Breast epithelium (tissue), 3 donors: ENCODE measurements around the gene RTBDN.

Source experiments
- CTCF ChIP-seq, 3 donors: fragments of 450-650 bp; IDR thresholded peaks; one replicate each; pipeline ENCODE4 v1.5.1; 2016 to 2017; ENCODE audit warnings: antibody characterized with exemption in 3 of 3, mild to moderate bottlenecking in 3 of 3, moderate library complexity in 3 of 3
- POLR2A ChIP-seq: fragments of 450-650 bp; IDR thresholded peaks from one replicate; pipeline ENCODE4 v1.6.1; 2016; ENCODE audit warnings: antibody characterized with exemption, mild to moderate bottlenecking, moderate library complexity
- POLR2AphosphoS5 ChIP-seq, 3 donors: sonication (generic); formaldehyde crosslinking; IDR thresholded peaks; one replicate each; pipeline ENCODE4 v1.6.1; 2017; ENCODE audit warnings: antibody characterized with exemption in 3 of 3

GRCh38 chr19:12828494-12828893, 5.9 kb downstream of the RTBDN start:
- TF ChIP-seq POLR2AphosphoS5 (IDR thresholded peaks at IDR 0.05) (no peak), CTCF (IDR thresholded peaks at IDR 0.05) (no peak), POLR2A (no peak)
